ENCODE results near the gene ADCK1. TPM values are rescaled to one million over a fixed set of nuclear protein-coding genes. Genes with fewer than 3 reads are reported as not detected.

Gene ADCK1
- total RNA-seq, 1 experiment from 2014 or later = 12.2 TPM

- Histone ChIP-seq H3K79me2 (ENCODE audit: insufficient read depth, low read length) (no peaks in the 10 kb centered on the region), H3K27me3 (ENCODE audit: insufficient read depth, low read length) (no peaks in the 10 kb centered on the region), H2BK120ac (ENCODE audit: low read depth, low read length, poor library complexity, severe bottlenecking) (no peak overlapping the region), H2AFZ (ENCODE audit: low read length) (no peak overlapping the region), H3K9ac (ENCODE audit: extremely low read depth, insufficient read length, low read length) (no peak overlapping the region), H3K18ac (ENCODE audit: insufficient read length, low read depth, low read length) (no peak overlapping the region), H3K9me3 (ENCODE audit: control insufficient read depth, low read depth, low read length) (no peaks in the 10 kb centered on the region), H3K4me2 (ENCODE audit: insufficient read depth, insufficient read length, low read length) (no peak overlapping the region), H4K8ac (replicated peaks; ENCODE audit: insufficient read length, low read depth, low read length) (no peak overlapping the region), H2BK15ac (ENCODE audit: low read depth, low read length) (no peak overlapping the region), H3K23ac (ENCODE audit: insufficient read length, low read depth, low read length) (no peak overlapping the region), H4K20me1 (ENCODE audit: control insufficient read depth, insufficient read depth, insufficient read length) (peaks cover 2% of the 10 kb centered on the region), H3K56ac (ENCODE audit: insufficient read length, low read depth, low read length) (no peak overlapping the region), H2AK5ac (ENCODE audit: insufficient read length, low read length) (no peak overlapping the region), H3K4me1 (ENCODE audit: insufficient read depth, low read length) (no peaks in the 10 kb centered on the region), H3K79me1 (ENCODE audit: insufficient read depth, low read depth, low read length, poor library complexity, severe bottlenecking) (no peaks in the 10 kb centered on the region), H4K5ac (ENCODE audit: insufficient read length, low read depth, low read length) (no peak overlapping the region), H3T11ph (ENCODE audit: low read length) (no peak overlapping the region), H3K23me2 (ENCODE audit: insufficient read length, low read depth, low read length, poor library complexity, severe bottlenecking) (no peaks in the 10 kb centered on the region), H3K4ac (ENCODE audit: low read depth, low read length) (no peak overlapping the region), H2BK5ac (ENCODE audit: insufficient read length, low read length) (no peak overlapping the region), H3K14ac (ENCODE audit: insufficient read depth, low read length) (no peak overlapping the region), H4K91ac (ENCODE audit: insufficient read length, low read depth, low read length) (no peak overlapping the region), H3K27ac (ENCODE audit: insufficient read length, low read depth, low read length) (no peak overlapping the region), H2BK20ac (ENCODE audit: low read depth, low read length, poor library complexity, severe bottlenecking) (no peak overlapping the region), H2BK12ac (ENCODE audit: insufficient read length, low read depth, low read length) (no peak overlapping the region)
- Mint-ChIP-seq H3K9me3 (peaks cover 0 to 3% of the 10 kb centered on the region in 2 experiments; a peak in 1 of 5 replicates), H3K36me3 (ENCODE audit: insufficient read depth in 1 of 3, low read depth in 3 of 3) (peaks cover 0 to 4% (median 3%) of the 10 kb centered on the region in 3 experiments; a peak in 3 of 7 replicates), H3K4me3 (no peak overlapping the region), H3K27ac (no peak overlapping the region), H3K4me1 (peaks cover 5 to 6% of the 10 kb centered on the region in 2 experiments), H3K27me3 (ENCODE audit: low read depth) (no peaks in the 10 kb centered on the region)
- TF ChIP-seq CTCF (conservative IDR thresholded peaks at IDR 0.05) = no peak
- DNase-seq = no peak
Measured at GRCh38 chr14:77853919-77854318, 54.0 kb downstream of the ADCK1 start.
